ENCODE measurements around the gene BBS1.

BBS1 gene

DNA sequence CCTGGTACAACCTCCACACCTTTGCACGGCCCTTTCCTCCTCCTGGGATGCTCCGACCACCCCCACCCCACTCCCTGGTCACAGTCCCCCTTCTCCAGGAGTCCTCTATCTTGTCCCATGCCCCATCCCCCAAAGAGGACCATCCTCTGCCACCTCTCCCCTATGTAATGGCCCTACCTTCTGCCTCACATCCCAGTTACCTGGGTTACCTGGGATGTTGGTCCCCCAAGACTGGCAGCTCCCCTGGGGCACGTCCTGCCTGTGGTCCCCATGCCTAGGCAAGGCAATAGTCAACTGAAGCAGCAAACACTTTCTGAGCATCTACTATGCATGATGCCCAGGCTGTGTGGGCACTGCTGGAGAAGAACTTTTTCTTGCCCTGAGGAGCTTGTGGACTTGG is 45.0 kb downstream of the BBS1 start:
- DNase-seq = no peak

DNA sequence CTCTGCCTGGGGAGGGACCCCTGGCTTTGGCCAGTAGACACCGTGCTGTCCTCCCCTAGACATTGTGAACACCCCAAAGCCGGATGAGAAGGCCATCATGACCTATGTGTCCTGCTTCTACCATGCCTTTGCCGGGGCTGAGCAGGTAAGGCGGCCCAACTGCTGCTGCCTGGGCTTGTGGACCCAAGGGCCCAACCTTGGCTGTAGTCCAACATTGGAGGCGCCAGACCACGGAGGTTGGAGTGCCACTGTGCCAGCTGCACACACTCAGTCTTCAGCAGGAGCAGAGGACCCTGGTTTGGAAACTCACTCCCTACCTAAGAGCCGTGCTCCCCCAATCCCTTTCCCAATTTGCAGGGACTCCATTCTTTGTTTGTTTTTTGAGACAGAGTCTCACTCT is 45.7 kb downstream of the BBS1 start:
- DNase-seq = no peak

DNA sequence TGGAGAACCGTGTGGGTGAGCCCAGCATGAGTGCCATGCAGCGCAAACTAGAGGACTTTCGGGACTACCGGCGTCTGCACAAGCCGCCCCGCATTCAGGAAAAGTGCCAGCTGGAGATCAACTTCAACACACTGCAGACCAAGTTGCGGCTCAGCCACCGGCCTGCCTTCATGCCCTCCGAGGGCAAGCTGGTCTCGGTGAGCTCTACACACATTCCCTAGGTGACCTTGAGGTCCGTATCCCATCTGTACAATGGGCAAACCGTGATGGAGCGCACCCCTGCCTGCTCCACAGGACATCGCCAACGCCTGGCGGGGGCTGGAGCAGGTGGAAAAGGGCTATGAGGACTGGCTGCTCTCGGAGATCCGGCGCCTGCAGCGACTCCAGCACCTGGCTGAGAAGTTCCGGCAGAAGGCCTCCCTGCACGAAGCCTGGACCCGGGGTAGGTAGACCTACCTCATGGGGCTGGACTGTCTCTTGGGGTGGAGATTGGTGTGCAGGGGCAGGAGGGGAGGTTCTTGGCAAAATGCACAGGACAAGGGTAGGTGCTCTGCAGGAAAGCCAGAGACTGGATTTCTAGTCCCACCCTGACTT is 47.4 kb downstream of the BBS1 start:
- DNase-seq = no peak

DNA sequence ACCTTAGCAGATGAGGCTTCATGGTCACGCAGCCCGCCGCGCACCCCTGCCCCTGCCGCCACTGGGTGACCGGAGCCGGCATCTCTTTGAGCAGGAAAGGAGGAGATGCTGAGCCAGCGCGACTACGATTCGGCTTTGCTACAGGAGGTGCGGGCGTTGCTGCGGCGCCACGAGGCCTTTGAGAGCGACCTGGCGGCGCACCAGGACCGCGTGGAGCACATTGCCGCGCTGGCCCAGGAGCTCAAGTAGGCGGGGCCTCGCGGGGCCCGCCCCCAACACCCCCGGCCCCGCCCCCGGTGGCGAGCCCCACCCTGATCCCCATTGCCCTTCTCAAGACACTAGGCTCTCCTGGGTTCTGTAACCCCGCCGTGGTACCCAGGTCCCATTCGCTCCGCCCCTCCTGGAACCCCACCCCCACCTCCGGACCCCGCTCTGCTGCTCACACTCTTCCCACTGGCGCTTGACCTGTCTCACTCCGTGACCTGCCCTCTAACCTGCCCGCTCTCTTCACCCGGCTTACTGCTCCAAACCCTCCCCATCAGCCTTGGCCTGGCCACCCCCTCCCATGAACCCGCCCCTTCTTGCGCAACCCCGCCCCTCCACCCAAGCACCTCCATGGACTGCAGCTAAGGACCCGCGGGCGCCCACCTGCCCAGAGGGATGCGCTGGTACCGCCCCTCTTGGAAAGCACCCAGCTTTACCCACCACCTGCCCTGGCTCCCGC is 48.9 kb downstream of the BBS1 start:
- peak; percentile 67 for DNase-seq

DNA sequence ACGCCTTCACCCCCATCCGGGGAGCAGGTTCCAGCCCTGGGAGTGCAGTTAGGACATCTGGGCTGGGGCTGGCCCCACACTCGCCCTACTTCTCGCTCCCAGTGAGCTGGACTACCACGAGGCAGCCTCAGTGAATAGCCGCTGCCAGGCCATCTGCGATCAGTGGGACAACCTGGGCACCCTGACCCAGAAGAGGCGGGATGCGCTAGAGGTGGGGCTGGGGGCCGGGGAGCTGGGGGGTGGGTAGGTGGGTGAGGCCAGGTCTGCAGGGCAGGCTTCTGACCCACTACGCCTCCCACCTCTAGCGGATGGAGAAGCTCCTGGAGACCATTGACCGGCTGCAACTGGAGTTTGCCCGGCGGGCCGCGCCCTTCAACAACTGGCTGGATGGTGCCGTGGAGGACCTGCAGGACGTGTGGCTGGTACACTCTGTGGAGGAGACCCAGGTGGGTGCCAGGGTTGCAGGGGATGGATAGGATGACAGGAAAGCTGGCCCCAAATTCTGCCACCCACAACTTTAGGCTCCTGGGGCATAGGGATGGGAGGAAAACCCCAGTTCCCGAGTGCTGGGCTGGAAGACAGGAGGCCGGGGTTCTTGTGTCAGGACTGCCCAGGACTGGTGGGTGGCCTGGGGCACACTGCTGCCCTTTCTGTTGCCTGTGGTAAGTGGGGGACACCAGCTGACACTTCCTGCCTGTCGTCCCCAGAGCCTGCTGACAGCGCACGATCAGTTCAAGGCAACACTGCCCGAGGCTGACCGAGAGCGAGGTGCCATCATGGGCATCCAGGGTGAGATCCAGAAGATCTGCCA is 49.6 kb downstream of the BBS1 start:
- no peak for DNase-seq

DNA sequence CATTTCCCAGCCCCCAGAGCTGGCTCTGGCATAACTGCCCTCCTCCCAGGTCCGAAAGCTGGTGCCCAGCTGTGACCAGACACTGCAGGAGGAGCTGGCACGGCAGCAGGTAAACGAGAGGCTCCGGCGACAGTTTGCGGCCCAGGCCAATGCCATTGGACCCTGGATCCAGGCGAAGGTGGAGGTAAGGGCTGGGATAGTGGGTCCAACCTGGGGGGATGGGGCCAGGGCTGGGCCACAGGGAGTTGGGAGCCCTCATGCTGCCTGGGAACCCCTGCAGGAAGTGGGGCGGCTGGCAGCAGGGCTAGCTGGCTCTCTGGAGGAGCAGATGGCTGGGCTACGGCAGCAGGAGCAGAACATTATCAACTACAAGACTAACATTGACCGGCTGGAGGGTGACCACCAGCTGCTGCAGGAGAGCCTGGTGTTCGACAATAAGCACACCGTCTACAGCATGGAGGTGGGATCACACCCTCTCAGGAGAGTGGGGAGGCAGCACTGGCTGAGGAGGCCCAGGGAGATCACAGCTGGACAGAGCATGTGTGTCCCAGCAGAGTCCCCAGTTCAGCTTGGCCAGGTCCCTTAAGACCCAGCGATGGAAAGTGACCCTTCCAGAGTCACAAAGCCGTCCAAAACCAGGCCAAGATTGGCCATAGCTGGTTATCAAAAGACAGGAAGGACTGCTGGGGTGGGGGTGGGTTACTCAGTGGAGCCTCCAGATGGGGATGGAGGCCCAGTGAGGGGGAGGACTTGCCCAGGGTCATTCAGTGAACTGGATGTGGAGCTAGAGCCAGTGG is 50.9 kb downstream of the BBS1 start:
- no peak for DNase-seq

DNA sequence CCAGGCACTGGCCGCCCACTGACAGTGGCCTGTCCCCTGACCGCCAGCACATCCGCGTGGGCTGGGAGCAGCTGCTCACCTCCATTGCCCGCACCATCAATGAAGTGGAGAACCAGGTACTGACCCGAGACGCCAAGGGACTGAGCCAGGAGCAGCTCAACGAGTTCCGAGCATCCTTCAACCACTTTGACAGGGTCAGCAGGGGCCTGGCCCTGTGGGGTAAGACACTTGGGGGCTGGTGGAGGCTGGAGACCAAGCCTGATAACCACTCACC is 51.5 kb downstream of the BBS1 start:
- DNase-seq = no peak

DNA sequence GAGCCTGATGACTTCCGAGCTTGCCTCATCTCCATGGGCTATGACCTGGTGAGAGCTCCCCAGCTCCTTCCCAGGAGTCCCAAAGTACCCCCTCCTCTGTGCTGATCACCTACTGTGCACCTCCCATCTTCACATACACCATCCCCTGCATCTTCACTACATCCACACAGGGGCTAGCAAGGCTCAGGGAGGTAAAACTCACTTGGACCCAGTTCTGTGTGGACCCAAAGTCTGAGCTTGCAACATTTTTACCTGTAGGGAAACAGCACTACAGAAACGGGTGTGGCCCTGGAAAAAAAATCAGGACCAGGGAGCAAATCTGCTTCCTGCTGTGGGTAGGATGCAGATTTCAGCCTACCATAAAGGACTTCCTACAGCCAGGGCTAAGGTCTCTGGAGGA is 51.8 kb downstream of the BBS1 start:
- no peak for DNase-seq

DNA sequence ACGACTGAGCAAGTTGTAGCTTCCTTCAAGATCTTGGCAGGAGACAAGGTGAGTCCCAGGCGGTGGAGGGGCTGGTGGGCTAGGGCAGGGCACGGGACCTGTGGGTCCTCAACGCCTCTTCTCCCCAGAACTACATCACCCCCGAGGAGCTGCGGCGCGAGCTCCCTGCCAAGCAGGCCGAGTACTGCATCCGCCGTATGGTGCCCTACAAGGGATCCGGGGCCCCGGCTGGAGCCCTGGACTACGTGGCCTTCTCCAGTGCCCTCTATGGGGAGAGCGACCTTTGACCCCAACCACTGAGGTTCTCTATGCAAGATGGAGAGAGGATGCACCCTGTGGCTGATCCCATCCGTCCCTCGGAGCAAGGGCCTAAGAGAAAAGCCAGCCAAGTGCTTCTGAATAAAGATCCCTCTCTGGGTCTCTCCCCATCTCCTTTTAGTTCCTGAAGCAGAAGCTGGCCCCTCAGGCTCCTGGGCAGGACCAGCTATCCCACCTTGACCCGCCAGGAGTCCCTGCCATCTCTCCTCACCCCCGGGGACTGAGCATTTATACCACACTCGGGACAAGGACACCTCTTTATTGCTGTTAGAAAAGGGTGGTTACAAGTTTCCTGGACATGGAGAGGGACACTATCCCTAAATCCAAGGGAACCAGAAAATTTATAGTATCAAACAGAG is 52.6 kb downstream of the BBS1 start:
- no peak for DNase-seq

DNA sequence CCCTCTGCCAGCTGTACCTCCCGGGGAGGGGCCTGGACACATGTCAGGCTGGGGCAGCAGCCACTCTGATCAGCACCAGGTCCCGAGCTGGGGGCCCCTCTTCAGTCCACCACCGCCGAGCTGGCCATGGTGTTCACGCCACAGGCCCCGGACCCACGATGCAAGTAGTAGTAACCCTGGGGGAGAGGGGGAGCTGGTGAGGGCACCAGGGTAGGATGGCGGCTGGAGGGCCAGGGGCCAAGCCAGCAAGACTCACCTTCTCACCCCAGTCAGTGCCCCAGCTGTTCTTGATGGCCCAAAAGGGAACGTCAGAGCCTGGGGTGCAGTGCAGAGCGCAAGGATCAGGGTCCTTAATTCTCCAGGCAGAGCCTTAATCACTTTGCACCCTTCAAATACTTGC is 53.4 kb downstream of the BBS1 start:
- DNase-seq = no peak

DNA sequence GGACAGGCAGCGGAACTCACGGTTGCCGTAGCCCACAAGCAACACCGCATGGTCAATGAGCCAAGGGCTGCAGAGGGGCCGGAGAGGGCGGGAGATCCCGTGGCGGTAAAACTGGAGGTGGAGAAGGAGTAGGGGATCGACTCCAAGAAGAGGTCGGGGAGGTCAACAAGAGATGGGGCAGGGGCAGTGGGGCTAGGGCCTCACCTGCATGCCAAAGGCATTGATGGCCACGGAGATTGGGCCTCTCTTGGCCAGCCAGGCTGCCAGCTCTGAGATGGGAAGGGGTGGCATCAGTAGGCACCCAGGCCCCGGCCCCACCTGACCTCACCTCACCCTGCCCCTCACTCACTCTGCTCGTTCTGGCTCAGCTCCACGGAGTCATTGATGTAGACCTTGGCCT is 54.1 kb downstream of the BBS1 start:
- no peak for DNase-seq

DNA sequence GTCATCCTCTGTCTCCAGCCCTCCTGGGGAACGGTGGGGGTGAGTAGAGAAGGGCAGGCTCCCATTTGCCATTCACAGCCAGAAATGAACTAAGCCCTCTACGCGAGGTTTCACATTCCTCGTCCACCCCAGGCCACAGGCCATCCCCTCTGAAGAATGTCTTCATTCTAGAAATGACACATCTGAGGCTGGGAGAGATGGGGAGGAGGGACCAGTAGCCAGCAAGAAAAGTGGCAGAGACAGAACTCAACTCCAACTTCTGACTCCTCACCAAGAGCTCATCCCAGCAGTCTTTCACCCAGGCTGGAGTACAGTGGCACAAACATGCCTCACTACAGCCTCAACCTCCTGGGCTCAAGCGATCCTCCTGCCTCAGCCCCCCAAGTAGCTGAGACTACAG is 54.5 kb downstream of the BBS1 start:
- DNase-seq = no peak

DNA sequence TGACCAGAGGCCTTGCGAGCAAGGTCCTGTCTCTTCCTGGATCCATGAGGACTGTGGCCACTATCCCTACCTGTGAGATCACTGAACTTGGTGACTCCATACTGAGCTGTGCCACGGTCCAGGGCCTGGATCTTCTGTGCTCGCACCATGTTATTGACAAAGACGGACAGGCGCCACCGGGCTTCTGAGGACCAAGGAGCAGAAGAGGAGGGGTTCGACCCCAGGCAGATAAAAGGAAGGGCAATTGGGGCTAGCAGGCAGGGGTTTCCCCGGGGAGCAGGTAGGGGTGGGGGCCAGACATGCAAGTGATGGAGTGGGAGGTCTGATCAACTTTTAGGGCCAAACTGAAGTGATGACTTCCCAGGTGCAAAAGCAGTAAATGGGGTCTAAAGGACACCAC is 55.8 kb downstream of the BBS1 start:
- DNase-seq = no peak

DNA sequence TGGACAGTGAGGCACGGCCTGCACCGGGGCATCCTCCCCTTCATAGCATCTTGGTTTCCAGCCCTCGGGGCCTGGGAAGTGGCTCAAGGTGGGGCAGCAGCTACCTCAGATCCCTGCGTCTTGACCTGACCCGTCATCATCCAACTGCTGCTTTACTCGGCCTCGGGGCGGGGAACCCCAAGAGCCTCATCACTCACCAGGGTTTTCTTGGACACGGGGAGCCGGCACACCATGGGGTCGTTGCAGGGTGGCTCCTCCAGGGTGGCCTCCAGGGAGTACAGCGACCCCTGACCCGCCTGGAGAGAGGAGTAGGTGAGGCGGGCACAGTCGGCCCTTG is 57.3 kb downstream of the BBS1 start:
- DNase-seq = no peak

DNA sequence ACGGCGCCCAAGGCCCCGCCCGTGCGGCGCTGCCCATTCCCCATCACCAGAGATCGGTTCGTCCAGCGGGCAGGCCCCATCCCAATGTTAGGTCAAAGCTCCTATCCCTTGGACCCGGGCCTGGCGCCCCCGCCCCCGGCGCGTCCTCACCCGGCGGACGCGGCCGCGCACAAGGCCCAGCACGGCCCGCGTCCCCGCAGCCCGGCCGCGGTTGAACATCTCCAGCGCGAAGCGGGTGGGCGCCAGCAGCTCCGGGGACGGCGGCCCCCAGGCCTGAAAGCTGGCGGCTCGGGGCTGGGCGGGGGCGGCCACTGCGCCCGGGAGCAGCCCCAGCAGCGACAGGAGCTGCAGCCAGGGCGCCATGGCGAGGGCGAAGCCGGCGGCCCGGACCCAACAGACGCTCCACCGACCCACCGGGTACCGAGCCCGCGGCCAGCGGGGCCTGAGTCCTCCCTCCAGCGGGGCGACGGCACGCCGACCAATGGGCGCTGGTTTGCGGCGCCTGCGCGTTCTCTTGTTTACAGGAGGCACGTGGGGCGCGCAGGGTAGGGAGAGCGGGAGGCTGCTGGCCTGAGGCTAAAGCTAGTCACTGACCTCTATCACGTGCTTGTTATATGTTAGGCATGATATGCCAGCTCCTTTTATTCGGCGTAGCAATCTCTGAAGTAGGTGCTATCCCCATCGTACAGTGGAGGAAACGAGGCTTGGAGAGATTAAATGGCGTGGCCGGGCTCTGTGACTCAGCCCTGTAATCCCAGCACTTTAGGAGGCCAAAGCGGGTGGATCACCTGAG is 57.9 kb downstream of the BBS1 start, which contains the start of gene CTSF:
Gene CTSF (minus strand): TSS at position 483 of the 793 bp plus-strand sequence. CDS start 120 bp downstream, at position 363.
- peak; percentile 87 for DNase-seq

DNA sequence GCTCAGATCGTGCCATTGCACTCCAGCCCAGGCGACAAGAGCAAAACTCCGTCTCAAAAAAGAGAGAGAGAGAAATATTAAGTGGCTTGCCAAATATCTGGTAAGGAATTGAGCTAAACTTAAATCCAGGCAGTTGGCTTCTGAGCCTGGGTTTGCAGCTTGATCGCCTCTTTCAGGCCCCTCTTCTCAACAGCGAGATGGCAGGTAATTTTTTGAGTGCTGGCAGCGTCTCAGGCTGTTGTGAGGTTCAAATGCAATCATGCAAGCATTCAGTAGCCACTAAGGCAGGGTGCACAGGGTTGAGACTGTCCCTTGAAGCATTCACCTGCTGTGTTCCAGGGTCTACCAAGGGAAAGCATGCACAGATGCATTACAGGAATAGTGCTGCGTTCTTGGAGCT is 58.6 kb downstream of the BBS1 start:
- no peak for DNase-seq

DNA sequence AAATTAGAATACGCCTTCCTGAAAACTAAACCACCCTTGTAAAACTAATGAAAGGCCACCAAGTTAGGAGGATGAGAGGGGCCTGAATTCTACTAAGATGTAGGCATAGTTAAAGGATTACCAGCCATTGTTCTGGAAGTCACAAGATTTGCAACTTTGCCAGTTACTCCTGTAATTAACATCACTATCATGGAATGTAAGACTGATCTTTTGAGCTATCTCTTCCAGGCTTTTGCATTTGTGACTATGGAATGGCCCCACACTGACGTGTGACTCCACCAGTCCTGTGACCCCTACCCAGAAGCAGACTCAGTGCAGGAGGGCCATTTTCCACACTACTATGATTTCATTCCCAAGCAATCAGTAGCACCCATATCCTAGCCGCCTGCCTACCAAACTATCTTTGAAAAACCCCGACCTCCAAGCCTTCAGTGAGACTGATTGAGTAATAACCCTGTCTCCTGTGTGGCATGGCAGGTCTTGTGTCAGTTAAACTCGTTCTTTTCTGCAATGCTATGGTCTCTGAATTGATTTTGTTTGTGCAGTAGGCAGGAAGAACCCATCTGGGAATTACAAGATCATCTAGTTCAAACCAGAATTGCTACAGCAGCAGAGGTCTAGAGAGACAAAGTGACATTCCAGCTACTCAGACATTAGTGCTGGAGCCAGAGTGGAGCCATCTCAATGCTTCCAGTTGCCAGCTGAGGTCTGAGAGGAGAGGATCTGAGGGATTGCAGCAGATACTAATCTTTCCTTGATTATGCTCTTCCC is 59.8 kb downstream of the BBS1 start:
- DNase-seq = no peak

DNA sequence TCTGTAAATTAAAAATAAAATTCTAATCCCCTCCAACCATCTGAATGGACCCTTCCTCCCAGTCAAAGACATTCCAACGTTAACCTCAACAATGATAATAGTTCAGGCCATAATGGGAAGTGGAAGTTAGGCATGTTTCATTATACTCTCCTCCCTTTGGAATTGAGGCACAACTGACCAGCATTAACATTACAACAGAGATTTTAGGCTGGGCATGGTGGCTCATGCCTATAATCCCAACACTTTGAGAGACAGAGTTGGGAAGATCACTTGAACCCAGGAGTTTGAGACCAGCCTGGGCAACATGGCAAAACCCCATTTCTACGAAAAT is 60.4 kb downstream of the BBS1 start:
- DNase-seq = no peak

DNA sequence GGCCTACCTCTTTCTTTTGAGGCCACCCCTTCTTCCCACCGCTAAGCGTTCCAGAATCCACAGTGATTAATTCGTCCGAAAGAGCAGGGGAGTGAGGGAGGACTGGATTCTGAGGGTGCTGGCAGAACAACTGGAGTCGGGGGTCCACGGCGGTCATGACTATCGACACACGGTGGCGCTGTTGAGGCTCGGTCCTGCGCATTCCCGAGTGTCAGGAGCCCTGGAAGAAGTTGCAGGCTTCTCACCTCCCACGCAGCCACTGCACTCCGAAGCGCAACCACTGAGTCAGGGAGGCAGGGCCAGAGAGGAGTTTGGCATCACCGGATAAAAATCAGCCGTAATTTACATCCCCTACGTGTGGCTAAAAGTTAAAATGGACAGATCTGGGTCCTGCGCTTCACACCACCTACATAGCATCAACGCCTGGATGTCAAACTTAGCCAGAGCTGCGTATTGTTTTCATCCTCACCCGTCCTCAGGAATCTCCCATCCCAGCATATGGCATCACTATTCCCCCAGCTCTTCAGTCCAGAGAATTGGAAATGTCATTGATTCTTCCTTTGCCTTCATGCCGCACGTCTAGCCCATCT is 68.7 kb downstream of the BBS1 start:
- DNase-seq = peak; percentile 95

DNA sequence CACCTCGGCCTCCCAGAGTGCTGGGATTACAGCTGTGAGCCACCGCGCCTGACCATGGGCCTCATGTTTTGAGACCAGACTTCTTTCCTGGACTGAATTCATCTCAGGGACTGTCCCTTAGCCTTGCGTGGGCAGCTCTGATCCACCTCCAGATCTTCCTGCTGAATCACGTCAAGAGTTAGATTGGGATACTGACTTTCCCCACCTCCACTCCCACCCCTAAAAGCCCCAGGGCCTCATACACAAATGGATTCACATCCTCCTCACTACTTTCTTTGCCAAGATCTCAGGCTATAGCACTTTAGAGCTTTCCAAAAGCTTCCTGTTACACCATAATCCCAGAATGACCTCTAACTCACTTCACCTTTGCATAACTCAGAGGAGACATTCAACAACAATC is 70.4 kb downstream of the BBS1 start:
- no peak for DNase-seq

DNA sequence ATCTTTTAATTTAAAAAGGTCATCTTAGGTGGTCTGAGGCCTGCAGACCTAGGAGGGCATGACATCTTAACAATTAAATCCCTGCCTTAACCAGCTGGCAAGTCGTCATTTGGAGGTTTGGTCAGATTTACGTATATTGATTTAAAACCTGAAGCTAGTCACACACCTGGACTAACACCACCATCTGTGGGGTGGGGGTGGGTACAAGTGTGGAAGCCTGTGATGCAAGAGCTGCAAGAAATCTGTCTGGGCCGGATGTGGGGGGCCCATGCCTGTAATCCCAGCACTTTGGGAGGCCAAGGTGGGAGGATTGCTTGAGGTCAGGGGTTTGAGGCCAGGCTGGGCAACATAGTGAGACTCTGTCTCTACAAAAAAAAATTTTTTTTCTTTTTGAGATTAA is 70.8 kb downstream of the BBS1 start:
- no peak for DNase-seq

Measured in activated CD8-positive, alpha-beta memory T cell treated with anti-CD3 and anti-CD28 coated beads, Interleukin-2, amount 50 U/mL, for 48 hours (primary cell).